DND-41 (cell line): ENCODE results near the gene FANCB.

ENCODE experiments used
- ATAC-seq: fragments of 200-7000 bp; cut with Tn5 transposase; 3 replicates; pipeline ENCODE4 v1.9.1; 2021; ENCODE audit warnings: low read depth; ENCODE audit not compliant: insufficient read depth
- DNase-seq: peaks from one replicate; pipeline ENCODE4 v3.0.0-alpha.2; 2020
- H2AFZ ChIP-seq: 2 replicates; pipeline ENCODE4 v1.6.0; 2012; ENCODE audit warnings: low read depth, low read length
- H3K27ac ChIP-seq: 2 replicates; pipeline ENCODE4 v1.5.1; 2012; ENCODE audit warnings: low read length, inconsistent platforms
- H3K27me3 ChIP-seq: fragments of 200-600 bp; sonication (generic); 2 replicates; pipeline ENCODE4 v1.6.0; 2012; ENCODE audit warnings: low read length, mild to moderate bottlenecking, inconsistent platforms; ENCODE audit not compliant: insufficient read depth, poor library complexity
- H3K36me3 ChIP-seq: 2 replicates; pipeline ENCODE4 v1.5.1; 2012; ENCODE audit warnings: low read length, inconsistent platforms; ENCODE audit not compliant: insufficient read depth
- H3K4me1 ChIP-seq: 2 replicates; pipeline ENCODE4 v1.5.1; 2012; ENCODE audit warnings: mild to moderate bottlenecking, low read length; ENCODE audit not compliant: insufficient read depth
- H3K4me2 ChIP-seq: 2 replicates; pipeline ENCODE4 v1.6.0; 2012; ENCODE audit warnings: mild to moderate bottlenecking, moderate library complexity, low read length, inconsistent platforms; ENCODE audit not compliant: insufficient read depth
- H3K4me3 ChIP-seq, 2 experiments: fragments of 200-600 bp in 1 of 2; shearing (Covaris generic) in 1 of 2; 2 replicates each; pipeline ENCODE4 v1.5.1; 2012 to 2016; ENCODE audit warnings: inconsistent platforms in 2 of 2, low read length in 2 of 2, mild to moderate bottlenecking in 2 of 2, low read depth in 1 of 2, moderate library complexity in 1 of 2
- H3K79me2 ChIP-seq: 2 replicates; pipeline ENCODE4 v1.6.0; 2012; ENCODE audit warnings: low read length, inconsistent platforms; ENCODE audit not compliant: insufficient read depth
- H3K9ac ChIP-seq: 2 replicates; pipeline ENCODE4 v1.6.0; 2012; ENCODE audit warnings: low read depth, mild to moderate bottlenecking, inconsistent platforms, low read length, moderate library complexity
- H3K9me3 ChIP-seq: 2 replicates; pipeline ENCODE4 v1.5.1; 2012; ENCODE audit warnings: low read length, moderate library complexity, mild to moderate bottlenecking, inconsistent platforms; ENCODE audit not compliant: insufficient read depth, severe bottlenecking
- H4K20me1 ChIP-seq: 2 replicates; pipeline ENCODE4 v1.6.0; 2012; ENCODE audit warnings: low read length; ENCODE audit not compliant: insufficient read depth
- EZH2 ChIP-seq: IDR thresholded peaks from 3 replicates; pipeline ENCODE4 v1.6.1; 2012; ENCODE audit warnings: borderline replicate concordance, low read depth, mild to moderate bottlenecking, moderate library complexity, low read length, inconsistent platforms; ENCODE audit not compliant: severe bottlenecking
- TF ChIP-seq, protein P1 (sequence below): IDR thresholded peaks from 2 replicates; pipeline ENCODE4 v1.5.1; 2012; ENCODE audit warnings: borderline replicate concordance, low read length, moderate library complexity, mild to moderate bottlenecking; ENCODE audit not compliant: poor library complexity, severe bottlenecking; ENCODE audit errors: extremely low read depth

FANCB gene

DNA sequence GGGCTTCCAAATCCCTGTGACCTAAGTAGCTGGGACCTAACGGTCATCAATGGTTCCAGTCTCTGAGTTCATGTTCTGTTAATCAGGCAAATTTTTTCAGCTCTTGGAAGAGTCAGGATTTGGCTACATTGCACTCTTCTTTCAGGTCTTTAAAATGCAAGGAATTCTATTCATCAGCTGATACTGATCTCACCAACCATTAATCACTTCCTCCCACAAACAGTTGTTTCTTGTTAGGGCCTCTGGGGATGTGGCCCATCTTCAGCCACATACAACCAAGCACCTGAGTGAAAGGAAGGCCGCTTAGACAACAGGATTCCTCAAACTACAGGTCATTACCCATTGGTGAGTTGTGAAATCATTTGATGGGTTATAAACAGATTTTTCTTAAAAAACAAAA lies 71.7 kb downstream of the FANCB start:
- Histone ChIP-seq H3K27ac (no peak overlapping the region), H3K27me3 (no peaks in the 10 kb centered on the region), H3K4me1 (no peaks in the 10 kb centered on the region), H3K4me3 (no peak overlapping the region), H3K4me2 (no peak overlapping the region), H3K9me3 (no peaks in the 10 kb centered on the region), H2AFZ (no peak overlapping the region), H3K36me3 (no peaks in the 10 kb centered on the region), H3K79me2 (no peaks in the 10 kb centered on the region), H4K20me1 (no peaks in the 10 kb centered on the region), H3K9ac (no peak overlapping the region)
- DNase-seq (no peak), ATAC-seq (no peak)
- no peak for TF ChIP-seq EZH2
- TF ChIP-seq, protein P1, sequence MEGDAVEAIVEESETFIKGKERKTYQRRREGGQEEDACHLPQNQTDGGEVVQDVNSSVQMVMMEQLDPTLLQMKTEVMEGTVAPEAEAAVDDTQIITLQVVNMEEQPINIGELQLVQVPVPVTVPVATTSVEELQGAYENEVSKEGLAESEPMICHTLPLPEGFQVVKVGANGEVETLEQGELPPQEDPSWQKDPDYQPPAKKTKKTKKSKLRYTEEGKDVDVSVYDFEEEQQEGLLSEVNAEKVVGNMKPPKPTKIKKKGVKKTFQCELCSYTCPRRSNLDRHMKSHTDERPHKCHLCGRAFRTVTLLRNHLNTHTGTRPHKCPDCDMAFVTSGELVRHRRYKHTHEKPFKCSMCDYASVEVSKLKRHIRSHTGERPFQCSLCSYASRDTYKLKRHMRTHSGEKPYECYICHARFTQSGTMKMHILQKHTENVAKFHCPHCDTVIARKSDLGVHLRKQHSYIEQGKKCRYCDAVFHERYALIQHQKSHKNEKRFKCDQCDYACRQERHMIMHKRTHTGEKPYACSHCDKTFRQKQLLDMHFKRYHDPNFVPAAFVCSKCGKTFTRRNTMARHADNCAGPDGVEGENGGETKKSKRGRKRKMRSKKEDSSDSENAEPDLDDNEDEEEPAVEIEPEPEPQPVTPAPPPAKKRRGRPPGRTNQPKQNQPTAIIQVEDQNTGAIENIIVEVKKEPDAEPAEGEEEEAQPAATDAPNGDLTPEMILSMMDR, result no peak

DNA sequence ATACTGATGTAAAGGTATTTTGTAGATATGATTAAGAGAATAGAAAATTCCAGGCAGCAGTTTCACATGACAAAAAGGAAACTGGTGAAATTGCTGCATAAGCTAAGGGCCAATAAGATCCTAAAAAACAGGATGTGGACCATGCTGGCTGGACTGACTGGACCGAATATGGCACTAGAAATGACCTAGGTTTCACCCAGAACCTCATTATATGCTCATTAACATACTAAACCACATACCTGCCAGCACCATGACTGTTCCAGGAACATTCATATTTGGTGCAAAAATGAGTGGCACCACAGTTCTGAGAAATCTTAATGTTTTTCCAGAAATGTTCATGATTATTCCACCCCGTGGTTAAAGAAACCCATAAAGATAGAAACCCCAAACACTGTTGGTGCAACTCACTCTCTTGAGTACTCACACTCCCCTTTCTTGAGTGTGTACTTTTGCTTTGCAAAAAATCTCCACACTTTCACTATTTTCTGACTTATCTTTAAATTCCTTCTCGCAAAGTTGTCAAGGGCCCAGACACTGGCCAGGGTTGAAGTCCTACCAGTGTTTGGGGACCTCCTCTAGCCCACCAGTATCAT lies 74.0 kb downstream of the FANCB start:
- H2AFZ ChIP-seq, result no peak overlapping the region
- no peaks in the 10 kb centered on the region for H3K4me1 ChIP-seq
- no peak overlapping the region for H3K4me3 ChIP-seq
- no peak for ATAC-seq
- H3K9me3 ChIP-seq, result no peaks in the 10 kb centered on the region
- no peak for DNase-seq
- H3K27ac ChIP-seq, result no peak overlapping the region
- no peaks in the 10 kb centered on the region for H4K20me1 ChIP-seq
- H3K36me3 ChIP-seq, result peaks cover 3% of the 10 kb centered on the region; the same call in 1 of the 2 replicates
- TF ChIP-seq, protein P1, result no peak
- no peak for TF ChIP-seq EZH2
- no peaks in the 10 kb centered on the region for H3K27me3 ChIP-seq
- no peaks in the 10 kb centered on the region for H3K79me2 ChIP-seq
- H3K4me2 ChIP-seq, result no peak overlapping the region
- no peak overlapping the region for H3K9ac ChIP-seq
